ENCODE results near the gene SLAMF1. TPM values are rescaled to one million over a fixed set of nuclear protein-coding genes. Genes with fewer than 3 reads are reported as not detected.
A peak's percentile ranks its signal among the peaks of the same experiment; 100 is the strongest.
"Not testable (repeated sequence)": the region's sequence is repeated elsewhere in the genome, so short reads cannot be mapped to it uniquely, and the experiment has no call there.

Gene SLAMF1
- total RNA-seq, 2 donors from 2014 or later, result 84.3 to 96.3 TPM

DNA sequence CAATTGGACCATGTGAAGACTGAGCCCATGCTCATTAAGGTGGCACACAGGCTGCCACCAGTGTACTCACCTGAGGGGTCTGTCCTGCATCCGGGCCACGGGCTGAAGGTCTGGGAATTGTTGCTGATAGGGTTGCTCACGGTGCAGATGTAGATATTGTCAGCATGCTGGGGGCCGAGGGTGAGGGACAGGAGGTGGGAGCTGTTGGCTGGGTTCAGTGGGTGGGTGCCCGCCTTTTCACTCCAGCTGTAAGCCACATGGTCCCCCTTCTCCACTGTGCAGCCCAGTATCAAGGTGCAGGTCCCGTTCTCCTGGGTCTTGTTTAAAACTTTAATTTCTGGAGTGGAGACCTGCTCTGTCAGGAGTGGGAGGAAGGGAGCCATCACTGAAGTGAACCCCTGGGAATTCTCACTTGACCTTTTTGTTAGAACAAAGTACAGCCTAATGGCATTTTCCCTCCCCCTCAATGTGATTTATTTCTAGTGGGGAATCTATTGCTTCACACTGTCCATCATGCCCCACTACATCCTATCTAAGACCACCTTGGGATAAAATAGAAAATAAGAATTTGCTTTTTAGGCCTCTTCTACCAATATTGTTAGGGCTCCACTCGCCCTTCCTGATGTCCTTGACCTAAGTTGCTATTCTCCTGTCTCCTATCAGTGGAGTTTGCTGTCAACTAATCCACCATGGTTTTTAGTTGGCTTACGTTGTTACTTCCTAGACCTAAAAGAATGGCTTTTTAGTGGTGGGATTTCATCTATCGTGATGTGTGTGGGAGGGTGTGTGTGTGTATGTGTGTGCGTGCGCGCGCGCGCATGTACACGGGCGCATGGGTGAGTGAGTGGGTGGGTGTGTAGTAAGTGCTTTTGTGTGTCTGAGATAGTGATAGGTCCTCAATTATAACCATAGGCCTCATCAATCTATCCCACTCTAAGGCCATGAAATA, 12.0 kb downstream of the SLAMF1 start:
- DNase-seq (ENCODE audit: low spot score in 2 of 2) (no peak), ATAC-seq (no peak)
- Mint-ChIP-seq H3K9me3 (no peaks in the 10 kb centered on the region), H3K27ac (peak overlapping the region; percentile 32 to 39), H3K36me3 (peaks cover 69 to 91% of the 10 kb centered on the region in 2 donors)

DNA sequence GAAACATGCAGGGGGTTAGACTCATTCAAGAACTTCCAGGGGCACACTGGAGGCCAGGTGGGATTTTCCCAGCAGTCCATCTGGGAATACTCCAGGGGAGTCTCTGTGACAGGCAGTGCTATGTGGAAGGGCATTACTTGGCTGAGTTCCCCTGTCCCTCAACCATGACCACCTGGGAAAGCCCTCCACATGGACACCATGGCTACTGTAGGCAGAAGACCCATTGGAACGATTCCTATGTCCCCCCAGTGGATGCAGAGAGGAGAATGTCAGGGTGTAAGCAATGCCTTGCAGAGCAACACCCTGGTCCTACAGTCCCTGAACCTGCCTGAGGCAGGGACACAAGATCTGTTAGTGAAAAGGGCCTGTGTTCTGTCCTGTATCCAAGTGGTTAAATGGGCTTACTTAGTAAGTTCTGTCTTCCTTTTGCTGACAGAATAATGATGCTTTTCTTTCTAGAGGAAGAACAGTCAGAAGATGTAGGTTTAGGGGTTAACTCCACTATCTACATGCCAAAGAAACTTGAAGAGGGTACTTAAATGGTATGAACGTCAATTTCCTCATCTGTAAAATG, 13.4 kb downstream of the SLAMF1 start:
- DNase-seq (ENCODE audit: low spot score in 2 of 2) (no peak), ATAC-seq (no peak)
- Mint-ChIP-seq H3K27ac (peak overlapping the region; percentile 39 to 92), H3K9me3 (no peaks in the 10 kb centered on the region), H3K36me3 (peaks cover 61 to 84% of the 10 kb centered on the region in 2 donors)

DNA sequence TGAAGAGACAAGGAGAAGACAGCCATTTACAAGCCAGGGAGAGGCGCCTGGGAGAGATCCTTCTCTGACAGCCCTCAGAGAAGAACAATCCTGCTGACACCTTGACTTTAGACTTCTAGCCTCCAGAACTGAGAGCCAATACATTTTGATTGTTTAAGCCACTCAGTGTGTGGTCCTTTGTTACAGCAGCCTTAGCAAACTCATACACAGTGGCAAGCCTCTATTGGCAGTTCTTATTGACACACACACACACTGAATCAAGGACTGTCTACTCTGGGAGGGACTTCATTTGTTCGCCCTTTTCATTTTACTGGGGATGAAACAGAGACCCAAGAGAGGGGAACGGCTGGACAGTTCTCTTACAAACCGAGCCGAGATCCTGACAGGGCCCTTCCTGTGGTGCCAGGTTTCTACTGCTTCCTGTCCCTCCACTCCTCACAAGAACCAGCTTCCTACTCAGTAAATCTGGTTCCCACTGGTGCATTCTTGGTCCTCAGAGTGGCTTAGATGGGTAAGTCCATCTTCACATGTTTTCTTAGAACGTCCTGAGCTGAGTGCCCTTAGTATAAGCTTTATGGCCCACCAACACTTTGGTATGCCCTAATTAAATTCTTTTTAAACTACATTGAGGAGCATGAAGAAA, 14.7 kb downstream of the SLAMF1 start:
- H3K27ac Mint-ChIP-seq, result peak overlapping the region; percentile 32 to 95
- ATAC-seq (no peak), DNase-seq (ENCODE audit: low spot score in 2 of 2) (no peak)
- H3K36me3 Mint-ChIP-seq, result peaks cover 48 to 83% of the 10 kb centered on the region in 2 donors
- no peaks in the 10 kb centered on the region for H3K9me3 Mint-ChIP-seq

DNA sequence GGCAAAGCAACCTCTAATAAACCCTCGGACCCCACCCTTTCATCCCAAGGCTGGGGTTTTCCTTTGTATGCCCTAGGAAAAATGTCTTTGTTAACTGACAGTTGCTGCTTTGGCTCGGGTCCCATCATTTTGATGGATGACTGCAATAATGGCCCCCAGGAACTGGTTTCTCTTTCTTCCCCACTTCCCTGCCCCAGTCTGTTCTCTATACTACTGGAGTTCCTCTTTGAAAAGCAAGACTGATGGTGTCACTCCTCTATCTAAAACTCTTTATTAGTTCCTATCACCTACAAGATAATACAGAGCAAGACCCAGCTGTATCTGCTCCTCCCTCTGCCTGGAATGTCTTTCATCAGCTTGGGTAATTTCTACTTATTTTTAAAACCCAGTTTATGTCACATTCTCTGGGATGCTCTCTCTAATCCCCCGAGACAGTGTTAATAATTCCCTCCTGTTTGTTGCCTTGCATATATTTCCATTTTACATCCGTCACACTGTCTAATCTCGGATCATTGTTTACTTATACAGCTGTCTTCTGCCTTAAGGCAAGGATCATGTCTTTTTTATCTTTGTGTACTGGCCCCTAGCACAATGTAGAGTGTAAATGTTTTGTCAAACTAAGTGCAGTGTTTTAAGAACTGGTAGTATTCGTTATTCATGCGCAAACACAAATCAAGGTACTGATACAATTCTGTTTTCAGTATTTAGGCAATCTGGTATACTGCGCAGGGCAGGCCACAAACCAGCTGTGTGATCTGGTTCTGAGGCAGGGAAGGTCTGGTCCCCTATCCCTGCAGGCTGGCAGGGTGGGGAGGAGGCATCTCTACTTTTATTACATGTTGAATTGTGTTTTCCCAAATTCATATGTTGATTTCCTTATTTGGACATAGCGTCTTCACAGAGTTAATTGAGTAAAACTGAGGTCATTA, 16.1 kb downstream of the SLAMF1 start:
- DNase-seq (ENCODE audit: low spot score in 2 of 2), result no peak
- H3K27ac Mint-ChIP-seq, result peak overlapping the region; percentile 38 to 95
- H3K9me3 Mint-ChIP-seq, result no peaks in the 10 kb centered on the region
- ATAC-seq, result no peak
- H3K36me3 Mint-ChIP-seq, result peaks cover 40 to 82% of the 10 kb centered on the region in 2 donors

DNA sequence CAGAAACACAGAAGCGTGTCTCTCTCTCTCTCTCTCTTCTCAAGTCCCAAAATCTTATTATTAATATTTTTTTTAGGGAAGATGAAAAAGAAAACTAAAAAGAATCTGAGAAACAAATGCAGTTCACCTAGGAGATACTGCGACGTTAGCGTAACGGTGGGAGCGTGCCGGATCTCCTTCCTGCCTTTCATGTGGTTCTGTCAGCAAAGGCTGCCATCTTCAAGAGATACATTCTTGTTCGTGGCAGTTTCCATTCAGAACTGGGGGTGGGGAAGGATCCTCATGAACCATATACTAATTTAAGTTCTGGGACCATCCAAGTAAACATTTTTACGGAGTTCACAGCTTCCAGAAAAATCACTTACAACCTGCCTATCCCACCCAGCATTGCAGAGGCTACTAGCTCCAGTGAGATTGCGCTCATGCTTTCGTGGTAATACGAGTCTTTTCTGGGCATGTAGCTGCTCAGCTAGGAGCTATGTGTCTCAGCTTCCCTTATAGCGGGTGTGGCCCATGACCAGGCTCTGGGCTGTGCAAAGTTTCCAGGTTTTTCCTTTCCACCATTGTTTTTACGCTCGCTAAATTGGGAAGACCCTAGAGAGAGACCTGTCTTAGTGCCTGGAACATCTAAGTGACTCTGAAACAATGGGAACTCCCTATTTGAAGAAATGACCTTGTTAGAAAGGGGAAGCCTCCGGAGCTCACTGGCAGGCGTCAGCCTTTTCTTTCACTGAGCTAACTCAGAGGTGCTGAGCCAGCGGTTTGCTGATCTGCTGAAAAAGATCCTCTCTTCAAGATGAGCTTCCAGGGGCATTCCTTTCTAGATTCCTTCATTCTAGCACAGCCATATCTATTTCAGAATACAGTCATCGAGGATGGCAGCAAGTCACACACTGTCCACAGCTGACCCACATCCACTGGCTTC, 17.3 kb downstream of the SLAMF1 start:
- H3K36me3 Mint-ChIP-seq, result peaks cover 46 to 84% of the 10 kb centered on the region in 2 donors
- H3K9me3 Mint-ChIP-seq, result peaks cover 0 to 3% of the 10 kb centered on the region in 2 donors
- ATAC-seq, result peak; percentile 19 to 43
- DNase-seq (ENCODE audit: low spot score in 2 of 2), result peak in 1 of 2 donors; percentile 62
- H3K27ac Mint-ChIP-seq, result peak overlapping the region; percentile 95 to 100

DNA sequence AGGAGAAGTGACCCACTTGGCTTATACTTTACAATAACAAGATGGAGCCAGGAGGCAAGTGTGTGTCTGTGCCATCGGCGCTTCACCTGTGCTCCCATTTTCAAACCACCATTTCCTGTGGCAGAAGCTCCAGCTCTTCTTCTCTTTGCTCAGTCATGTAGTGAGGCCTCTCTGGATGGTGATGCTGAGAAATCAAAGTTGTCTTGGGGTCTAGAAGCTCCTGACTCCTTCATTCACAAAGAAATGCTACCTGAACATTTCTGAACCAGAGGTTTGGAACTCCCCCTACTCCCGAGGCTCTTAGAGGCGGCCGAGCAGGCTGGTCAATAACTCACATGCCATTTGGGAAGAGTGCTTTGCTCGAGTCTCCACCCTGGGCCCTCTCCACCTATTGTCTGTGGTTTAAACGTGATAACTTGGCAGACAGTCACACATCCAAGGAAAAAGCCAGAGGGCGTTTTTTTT, 18.0 kb downstream of the SLAMF1 start:
- ATAC-seq (no peak), DNase-seq (ENCODE audit: low spot score in 2 of 2) (no peak)
- Mint-ChIP-seq H3K27ac (peak overlapping the region; percentile 95 to 100), H3K36me3 (peaks cover 40 to 84% of the 10 kb centered on the region in 2 donors), H3K9me3 (peaks cover 0 to 3% of the 10 kb centered on the region in 2 donors)

DNA sequence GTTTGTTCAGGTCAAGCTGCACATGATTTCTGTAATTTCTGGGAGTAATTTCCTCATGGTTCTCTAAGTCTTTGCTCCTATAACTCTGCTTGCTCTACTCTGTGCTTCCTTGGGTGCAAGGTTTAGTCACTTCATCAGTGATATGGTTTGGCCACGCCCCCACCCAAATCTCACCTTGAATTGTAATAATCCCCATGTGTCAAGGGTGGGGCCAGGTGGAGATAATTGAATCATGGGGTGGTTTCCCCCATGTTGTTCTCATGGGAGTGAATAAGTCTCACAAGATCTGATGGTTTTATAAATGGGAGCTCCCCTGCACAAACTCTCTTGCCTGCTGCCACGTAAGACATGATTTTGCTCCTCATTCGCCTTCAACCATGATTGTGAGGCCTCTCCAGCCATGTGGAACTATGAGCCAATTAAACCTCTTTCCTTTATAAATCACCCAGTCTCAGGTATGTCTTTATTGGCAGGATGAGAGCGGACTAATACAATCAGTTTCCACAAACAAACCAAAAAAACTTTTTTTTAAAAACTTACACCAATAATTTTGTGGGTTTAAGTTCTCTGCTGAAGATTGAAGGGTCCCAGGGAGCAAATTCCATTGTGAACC, 19.1 kb downstream of the SLAMF1 start:
- H3K9me3 Mint-ChIP-seq, result not testable (repeated sequence)
- DNase-seq (ENCODE audit: low spot score in 2 of 2) (peak; percentile 57 to 79), ATAC-seq (peak; percentile 23 to 26)
- Mint-ChIP-seq H3K27ac (peak overlapping the region; percentile 95 to 100), H3K36me3 (peaks cover 40 to 84% of the 10 kb centered on the region in 2 donors)

DNA sequence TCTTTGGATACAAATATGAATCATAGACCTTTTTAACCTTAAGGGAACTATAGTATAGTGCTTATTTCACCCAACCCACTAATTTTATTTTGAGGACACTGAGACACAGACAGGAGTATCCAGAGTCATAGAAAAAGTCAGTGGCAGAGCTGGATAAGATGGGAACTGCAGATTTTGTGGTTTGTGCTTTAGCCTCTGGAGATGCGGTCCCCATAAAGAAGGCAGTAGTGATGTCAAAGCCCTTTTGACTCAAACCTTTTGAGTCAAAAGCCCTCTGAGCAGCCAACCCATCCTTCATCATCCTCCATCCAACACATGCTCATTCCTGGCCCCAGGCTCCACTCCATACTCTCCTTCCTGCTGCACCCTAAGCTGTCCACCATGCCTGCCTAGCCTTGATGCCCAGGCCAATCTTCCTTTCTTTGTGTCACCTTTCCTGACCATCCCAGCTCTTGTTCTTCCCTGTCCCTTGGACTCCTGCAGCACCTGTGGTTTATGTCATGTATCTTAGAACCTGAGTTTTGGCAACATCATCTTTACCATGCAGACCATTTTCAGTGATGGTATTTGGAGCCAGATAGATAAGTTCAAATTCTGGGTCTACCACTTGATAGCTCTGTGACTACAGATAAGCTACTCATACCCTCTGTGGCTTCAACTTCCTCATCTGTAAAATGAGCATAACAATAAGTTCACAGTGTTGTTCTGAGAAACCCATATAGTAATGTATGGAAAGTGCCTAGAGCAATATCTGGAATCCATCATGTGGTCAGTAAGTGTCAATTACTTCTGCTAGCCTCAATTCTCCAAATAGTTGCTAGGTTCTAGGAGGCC, 20.1 kb downstream of the SLAMF1 start:
- H3K9me3 Mint-ChIP-seq, result peaks cover 0 to 3% of the 10 kb centered on the region in 2 donors
- H3K27ac Mint-ChIP-seq, result peak overlapping the region; percentile 95 to 100
- DNase-seq (ENCODE audit: low spot score in 2 of 2) (no peak), ATAC-seq (peak; percentile 53 to 70)
- peaks cover 47 to 86% of the 10 kb centered on the region in 2 donors for H3K36me3 Mint-ChIP-seq

DNA sequence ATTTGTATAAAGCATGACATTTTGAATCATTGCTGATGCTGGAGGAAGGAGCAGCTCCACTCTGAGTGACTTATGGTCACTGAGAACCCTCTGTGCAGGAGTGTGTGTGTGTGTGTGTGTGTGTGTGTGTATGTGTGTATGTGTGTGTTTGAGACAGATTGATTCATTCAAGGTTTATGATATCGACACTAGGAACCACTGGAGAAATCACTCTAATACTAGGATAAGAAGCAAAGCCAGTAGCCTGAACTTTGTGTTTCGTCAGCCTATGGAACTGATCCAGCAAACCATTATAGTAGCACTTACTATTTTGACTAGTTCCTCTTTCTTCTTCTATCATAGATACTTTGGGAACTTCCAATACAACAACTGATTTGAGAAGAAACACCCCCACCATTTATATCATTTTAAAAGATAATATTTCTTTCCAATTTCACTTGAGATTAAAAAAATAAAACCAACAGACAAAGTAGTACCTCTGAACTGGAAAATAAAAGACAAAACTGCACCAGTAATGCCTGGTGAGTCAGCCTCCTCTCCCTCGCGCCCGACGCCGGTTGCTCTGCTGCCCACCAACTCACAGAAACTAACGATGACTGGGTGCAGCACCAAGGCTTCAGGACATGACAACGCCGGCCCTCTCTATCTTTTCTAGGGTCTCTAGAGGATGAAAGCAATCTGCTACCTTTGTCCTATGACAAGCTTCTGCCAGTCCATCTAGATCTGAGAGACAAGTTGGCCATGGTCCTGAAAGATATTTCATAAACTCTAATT, 20.9 kb downstream of the SLAMF1 start:
- H3K36me3 Mint-ChIP-seq, result peaks cover 43 to 86% of the 10 kb centered on the region in 2 donors
- peak; percentile 46 to 47 for ATAC-seq
- peaks cover 0 to 3% of the 10 kb centered on the region in 2 donors for H3K9me3 Mint-ChIP-seq
- H3K27ac Mint-ChIP-seq, result peak overlapping the region; percentile 95 to 100
- DNase-seq (ENCODE audit: low spot score in 2 of 2), result peak; percentile 65 to 74

DNA sequence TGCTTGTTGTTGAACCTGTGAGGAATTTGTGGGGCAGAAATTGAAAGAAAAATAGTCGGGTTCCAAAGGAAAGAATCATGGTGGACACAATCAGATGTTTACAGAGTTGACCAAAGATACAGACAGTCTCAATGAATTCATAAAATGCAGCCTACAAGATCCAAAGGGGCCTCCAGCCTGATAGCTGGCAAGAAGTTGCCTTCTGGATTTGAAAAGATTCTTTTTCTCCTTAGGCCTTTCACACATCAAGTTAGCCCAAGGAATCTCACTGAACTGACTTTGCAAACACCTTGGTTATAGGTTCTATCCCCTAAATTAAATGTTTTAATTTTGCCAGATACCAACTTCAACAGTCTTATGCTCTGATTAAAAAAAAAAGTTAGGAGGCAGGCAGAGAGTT, 21.5 kb downstream of the SLAMF1 start:
- Mint-ChIP-seq H3K9me3 (peaks cover 0 to 3% of the 10 kb centered on the region in 2 donors), H3K27ac (peak overlapping the region; percentile 95 to 100), H3K36me3 (peaks cover 39 to 82% of the 10 kb centered on the region in 2 donors)
- ATAC-seq (no peak), DNase-seq (ENCODE audit: low spot score in 2 of 2) (no peak)

DNA sequence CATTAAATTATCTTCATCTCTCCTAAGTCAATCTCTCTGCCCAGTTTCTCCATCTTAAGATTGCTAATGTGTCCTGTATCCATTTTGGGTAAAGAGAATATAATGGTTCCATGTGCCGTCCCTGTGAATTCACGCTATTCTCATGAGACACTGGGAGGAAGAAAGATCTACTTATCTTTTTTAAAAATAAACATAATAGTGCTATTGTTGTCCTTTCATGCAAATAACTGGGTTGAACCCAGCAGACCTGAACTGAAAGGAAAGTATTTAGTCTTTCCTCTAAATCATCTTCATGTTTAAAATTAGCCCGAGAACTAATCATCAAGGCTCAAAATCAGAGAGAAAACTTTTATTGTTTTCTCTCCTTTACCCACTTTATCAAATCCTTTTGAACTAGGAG, 22.4 kb downstream of the SLAMF1 start:
- DNase-seq (ENCODE audit: low spot score in 2 of 2), result no peak
- Mint-ChIP-seq H3K36me3 (peaks cover 44 to 88% of the 10 kb centered on the region in 2 donors), H3K27ac (peak overlapping the region; percentile 95 to 100), H3K9me3 (peaks cover 0 to 3% of the 10 kb centered on the region in 2 donors)
- no peak for ATAC-seq

DNA sequence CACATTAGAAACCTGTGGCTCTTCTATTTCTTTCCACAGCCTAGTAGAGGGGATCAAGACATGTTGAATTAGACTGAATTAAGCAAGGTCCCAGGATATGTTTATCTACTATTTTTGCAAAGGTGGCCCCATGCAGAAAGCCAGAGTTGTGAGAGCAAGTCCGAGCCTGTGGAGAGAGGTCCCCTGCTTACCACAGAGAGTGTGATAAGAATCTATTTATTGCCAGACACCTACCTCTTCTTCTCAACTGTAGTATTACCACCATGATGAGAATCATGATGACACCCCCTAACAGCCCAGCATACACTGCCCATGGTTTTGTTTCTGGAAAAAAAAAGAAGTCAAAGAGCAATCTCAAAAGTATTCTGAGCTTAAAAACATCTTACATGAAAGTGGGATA, 23.0 kb downstream of the SLAMF1 start:
- DNase-seq (ENCODE audit: low spot score in 2 of 2) (no peak), ATAC-seq (peak in 1 of 2 donors; percentile 8)
- H3K36me3 Mint-ChIP-seq, result peaks cover 47 to 91% of the 10 kb centered on the region in 2 donors
- H3K27ac Mint-ChIP-seq, result peak overlapping the region; percentile 95 to 100
- peaks cover 0 to 7% of the 10 kb centered on the region in 2 donors for H3K9me3 Mint-ChIP-seq

DNA sequence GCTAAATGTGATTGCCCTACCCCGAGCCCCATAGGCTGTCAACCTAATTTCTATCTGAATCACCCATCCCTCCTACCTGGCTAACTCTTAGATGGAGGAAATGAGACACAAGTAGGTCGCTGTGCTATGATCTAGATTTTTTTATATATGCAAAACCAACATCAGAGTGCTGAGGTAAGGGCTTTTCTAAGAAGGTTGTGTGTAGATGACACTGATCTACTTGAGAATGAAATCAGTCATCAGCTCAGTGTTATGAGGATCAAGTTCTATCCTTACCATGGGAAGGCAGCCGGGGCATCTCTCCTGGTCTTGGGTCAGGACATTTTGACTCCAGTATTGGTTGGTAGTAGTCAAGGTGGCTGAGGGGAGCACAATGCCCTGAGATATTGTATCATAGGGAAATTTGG, 23.6 kb downstream of the SLAMF1 start:
- Mint-ChIP-seq H3K36me3 (peaks cover 48 to 90% of the 10 kb centered on the region in 2 donors), H3K27ac (peak overlapping the region; percentile 95 to 100), H3K9me3 (peaks cover 0 to 7% of the 10 kb centered on the region in 2 donors)
- ATAC-seq (peak; percentile 62 to 70), DNase-seq (ENCODE audit: low spot score in 2 of 2) (no peak)
